Bone marrow (tissue), 2 donors: ENCODE data around the gene ADK.
A peak's percentile ranks its signal among the peaks of the same experiment; 100 is the strongest.

Experiments
- DNase-seq, 2 donors: peaks; one replicate each; lab custom pipeline; 2025; lab: John Stamatoyannopoulos, UW

The ADK gene

DNA sequence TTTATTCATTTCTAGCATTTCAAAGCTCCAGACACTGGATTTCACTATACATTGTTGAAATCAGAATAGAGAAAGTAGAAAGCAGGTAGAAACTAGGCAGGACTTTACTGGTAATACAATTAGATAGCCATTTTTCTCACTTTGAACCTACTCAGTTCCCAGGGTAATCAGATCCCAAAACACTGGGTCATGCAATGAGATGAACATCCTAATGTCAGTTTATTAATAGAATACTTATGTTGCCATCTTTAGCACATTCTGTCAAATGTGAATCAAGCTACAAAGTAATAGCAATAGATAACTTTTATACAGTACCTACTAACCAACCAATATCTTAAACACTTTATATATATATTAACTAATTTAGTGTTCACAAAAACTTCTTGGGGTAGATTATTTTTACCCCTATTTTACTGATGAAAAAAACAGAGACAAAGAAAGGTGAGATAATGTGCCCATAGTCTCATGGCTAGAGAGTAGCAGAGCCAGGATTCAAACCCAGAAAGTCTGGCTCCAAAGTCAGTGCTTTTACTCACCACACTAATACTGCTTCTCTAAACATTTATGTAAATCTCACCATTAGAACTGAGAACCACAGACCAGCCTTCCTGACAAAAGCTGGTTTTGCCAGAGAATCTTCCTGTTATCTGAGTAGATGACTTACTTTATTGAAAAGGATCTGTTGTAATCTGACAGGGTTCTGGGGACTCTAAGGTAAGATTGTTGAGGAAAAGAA lies 521.6 kb downstream of the ADK start:
- DNase-seq = no peak

DNA sequence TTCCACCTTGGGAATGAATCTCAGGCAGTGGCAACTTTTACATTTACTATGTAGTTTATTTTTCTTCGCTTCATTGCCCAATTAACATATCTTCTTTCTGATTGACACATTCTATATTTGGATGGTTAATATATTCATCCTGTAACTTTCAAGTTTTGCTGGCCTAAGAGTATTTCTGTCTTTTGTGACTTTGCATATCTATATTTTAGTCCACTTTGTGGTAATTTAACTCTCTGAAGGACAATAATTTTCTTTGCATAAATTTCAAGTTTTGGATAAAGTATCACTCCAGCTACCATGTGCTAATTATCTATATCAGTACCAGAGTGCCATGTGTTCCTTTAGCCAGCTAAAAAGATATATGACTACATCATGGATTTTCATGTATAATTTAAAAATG lies 523.9 kb downstream of the ADK start:
- no peak for DNase-seq

DNA sequence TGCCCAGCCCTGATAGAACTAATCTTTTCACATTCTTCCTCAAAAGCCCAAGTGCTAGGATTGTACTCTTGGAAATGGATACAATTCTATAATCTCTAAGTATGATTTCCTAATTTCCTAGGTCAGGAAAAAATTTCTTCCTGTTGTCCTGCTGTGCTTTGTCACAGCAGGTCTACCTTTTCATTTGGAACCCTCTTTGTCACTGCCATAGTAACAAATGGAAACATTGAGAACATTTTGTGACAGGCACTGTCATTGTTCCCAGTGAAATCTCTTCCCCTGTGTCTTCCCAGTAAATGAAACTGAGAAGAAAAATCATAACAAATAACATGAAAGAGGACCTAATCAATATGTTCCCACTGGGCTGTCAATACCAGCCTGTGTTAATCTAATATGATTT lies 524.5 kb downstream of the ADK start:
- DNase-seq = no peak

DNA sequence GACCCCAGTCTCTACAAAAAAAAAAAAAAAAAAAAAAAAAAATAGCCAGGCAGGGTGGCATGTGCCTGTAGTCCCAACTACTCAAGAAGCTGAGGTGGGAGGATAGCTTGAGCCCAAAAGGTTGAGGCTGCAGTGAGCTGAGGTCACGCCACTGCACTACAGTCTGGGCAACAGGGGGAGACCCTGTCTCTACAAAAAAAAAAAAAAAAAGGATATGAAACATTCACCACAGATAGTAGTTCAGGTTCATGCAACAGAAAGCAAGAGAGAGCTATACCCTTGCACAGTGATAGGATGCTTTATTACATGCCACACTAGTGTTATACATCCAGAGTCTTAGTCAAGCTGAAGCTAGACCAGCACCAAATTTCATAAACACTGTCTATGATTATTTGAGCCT lies 526.9 kb downstream of the ADK start:
- DNase-seq = no peak

DNA sequence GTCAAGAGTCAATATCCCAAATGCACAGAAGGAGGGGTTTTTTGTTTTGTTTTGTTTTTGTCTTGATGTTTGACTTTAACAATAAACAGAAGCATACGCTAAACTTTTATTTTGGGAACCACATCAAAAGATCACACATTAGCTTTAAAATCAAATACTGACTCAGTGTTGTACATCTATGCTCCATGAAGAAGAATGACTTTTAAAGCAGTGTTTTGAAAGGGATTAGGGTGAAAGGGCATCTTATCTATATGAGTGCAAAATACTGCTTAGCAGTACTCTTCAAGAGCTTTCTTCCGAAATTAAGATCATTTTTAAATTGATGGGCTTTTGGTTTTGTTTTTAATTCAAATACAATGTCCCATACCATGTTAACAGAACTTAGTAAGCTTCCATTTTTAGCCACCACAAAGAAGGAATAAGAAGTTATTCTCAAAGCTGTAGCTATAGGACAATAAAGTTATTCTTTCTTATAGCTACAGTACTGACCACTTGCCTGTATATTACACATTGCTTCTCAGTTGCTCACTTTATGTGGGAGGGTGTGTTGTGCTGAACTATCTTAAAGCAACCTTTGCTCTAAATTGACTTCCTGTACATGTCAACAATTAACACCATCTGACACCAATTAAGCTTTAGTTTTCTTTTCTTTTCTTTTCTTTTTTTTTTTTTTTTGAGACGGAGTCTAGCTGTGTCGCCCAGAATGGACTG lies 531.1 kb downstream of the ADK start:
- no peak for DNase-seq

DNA sequence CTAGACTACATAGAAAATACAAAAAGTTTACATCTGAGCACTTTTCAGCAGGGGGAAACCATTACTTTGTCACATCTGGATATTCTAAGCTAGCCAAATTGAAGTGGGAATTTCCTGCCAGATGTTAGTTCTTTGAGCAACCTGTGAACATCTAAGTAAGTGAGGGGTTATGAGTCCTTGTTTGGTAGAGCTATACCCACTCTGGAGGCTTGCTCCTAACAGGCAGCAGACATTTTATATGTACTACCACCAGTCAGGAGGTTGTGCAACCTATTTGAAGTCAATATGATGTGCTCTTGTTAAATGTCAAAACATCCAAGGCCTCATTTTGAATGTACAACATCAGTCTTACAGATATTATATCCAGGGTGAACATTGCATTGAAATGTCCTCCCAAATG lies 532.0 kb downstream of the ADK start:
- DNase-seq = no peak

DNA sequence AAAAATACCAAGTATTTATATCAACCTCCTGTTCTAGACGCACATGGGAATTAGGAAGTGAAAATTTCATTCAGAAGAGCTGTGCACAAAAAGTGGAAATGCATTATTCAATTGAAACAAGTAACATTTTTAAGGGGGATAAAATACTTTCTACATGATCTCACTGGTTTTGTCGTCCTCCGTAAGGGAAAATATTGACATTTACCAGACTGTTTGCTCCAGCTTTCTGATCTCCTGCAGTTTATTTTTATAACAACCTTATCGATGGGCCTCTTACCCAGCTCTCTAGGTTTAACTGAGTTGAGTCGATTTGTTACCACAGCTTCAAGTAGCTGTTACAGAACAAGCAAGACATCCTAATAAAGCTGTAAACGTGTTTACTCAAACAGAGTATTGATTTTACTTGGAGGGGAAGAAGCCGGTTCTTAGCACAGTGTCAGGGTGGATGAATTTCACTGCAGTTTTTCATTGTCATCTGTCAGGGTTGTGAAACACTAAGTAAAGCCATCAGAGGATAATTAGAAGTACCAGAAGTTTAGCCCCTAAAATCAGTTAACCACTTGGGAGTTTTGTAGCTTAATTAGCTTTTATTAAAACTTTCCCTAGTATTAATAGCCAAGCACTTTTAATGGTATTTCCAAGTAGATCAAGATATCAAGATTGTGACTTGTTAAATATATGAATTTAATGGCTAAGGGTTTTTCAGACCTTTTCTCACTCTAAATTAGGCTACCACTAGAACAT lies 532.8 kb downstream of the ADK start:
- DNase-seq = no peak

DNA sequence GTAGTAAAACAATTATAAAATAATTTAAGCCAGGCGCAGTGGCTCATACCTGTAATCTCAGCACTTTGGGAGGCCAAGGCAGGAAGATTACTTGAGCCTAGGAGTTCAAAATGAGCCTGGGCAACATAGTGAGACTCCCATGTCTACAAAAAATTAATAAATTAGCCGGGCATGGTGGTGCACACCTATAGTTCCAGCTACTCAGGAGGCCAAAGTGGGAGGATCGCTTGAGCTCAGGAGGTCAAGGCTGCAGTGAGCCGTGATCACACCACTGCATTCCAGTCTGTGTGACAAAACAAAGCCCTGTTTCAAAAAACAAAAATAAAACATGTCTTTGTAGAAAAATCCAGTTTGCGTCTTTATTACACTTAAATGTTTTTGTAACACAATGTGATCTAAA lies 533.4 kb downstream of the ADK start:
- no peak for DNase-seq

DNA sequence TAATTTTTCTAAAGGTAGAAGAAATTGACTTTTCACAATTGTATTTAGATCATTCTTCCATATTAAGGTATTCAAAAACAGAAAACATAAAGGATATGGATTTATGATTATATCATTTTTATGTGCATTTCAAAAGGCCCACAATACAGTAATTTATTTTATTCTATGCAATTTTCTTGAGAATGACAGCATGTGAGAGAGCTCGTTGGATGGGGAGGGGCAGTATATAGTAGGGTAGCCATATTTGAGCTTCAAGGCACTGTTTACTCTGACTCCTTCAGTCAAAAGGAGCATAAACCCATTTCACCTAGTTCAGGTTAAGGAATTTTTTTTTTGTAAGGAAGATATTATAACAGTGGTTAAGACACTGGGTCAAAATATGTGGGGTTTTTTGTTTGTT lies 534.5 kb downstream of the ADK start:
- no peak for DNase-seq

DNA sequence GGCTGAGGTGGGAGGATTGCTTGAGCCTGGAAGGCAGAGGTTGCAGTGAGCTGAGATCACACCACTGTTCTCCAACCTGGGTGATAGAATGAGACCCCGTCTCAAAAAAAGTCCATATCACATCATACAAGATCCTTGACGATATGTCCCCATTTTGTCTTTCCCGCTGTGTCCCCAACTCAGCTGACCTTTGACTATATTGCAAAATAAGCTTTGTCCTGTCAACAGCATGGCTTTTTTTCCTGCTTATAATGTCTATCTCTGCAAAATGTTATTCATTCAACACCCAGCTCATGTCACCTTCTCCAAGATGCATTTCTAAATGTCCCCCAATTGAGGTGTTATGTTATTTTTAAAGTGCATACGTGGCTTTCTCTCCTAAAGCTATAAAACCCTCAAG lies 539.4 kb downstream of the ADK start:
- no peak for DNase-seq

DNA sequence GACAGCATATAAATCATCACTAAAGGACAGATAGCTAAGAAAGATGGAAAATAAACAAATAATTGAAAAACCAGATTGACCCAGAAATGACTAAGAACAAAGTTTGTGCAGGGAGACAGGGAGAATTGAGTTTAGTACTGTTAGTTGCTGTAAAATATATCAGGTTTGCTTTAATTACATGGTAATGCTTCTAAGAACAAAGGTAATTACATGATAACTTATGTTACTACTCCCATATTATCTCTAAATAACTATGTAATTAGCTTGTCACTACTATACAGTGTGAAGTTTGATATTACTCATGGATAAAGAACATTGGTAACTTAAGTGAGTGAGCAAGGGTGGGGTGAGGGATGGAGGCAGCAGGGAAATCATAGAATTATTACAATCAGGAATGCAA lies 540.1 kb downstream of the ADK start:
- no peak for DNase-seq

DNA sequence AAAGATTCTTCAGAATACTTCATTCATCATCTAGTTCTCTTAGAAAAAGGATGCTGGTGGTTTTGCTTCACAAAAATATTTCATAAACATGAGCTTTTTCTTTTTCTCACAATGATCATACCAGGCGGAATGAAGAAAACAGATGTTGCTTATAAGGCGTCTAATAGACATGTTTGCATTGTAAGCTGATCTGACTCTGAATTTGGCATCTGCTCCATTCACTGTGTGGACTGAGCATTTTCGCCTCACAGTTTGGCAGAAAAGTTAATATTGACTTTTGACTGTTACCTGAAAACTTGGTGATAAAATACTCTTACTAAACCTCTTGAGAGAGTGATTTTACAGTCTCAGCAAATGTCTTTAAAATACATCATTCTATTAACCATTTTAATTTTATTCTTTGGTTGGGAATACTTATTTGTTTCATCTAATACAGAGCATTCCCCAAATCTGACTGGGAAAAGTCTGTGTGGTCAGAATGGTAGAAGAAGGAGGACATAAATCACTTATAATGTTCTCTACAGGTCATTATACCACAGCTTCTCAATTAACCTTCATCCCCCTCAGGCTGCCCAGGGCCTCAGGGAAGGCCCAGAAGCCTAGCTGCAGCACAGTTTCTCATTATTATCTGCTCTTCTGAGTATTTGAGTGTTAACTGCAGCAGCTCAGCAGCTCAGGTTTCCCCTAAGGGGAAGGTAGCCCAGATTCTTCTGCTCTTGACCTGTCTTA lies 553.8 kb downstream of the ADK start:
- DNase-seq = no peak

DNA sequence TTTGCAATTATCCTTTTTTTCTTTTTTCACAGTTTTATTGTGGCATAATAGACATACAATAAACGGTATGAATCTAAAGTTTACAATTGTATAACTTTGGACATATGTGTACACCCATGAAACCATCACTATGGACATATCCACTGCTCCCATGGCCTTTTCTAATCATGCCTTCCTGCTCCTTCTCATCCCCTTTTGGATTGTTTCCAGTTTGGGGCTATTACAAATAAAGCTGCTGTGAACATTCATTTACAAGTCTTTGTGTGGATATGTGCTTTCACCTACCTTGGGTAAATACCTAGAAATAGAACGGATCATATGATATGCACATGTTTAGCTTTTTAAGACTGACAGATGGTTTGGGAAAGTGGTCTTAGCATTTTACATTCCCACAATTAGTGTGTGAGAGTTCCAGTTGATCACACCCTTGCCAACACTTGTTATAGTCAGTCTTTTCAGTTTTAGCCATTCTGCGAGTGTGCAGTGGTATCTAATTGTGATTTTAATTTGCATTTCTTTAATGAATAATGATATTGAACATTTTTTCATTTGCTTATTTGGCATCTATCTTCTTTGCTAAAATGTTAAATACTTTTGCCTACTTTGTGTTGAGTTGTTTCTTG lies 554.4 kb downstream of the ADK start:
- no peak for DNase-seq

DNA sequence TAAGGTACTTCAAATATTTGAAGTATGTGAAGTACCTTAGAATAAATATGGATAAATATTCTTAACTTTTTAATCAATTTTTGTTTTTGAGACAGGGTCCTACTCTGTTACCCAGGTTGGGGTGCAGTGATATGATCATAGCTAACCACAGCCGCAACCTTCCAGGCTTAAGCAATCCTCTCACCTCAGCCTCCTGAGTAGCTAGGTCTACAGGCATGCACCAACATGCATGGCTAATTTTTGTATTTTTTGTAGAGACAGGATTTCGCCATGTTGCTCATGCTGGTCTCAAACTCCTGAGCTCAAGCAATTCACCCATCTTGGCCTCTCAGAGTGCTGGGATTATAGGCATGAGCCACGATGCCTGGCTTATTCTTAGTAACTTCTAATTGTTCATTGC lies 555.9 kb downstream of the ADK start:
- DNase-seq = no peak

DNA sequence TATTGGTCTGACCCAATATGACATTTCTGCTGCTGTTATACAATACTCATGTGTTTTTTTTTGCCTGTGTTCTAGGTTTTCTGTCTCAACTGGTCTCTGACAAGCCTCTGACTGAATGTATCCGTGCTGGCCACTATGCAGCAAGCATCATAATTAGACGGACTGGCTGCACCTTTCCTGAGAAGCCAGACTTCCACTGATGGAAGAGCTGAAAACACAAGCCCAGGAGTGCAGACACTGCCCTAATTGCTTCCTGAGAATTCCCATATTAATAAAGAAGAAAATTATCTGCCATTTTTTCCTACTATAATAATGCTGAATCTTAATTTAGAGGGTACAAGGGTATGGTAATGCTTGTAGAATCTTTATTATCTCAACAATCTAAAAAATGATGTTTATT lies 557.2 kb downstream of the ADK start:
- DNase-seq = no peak

DNA sequence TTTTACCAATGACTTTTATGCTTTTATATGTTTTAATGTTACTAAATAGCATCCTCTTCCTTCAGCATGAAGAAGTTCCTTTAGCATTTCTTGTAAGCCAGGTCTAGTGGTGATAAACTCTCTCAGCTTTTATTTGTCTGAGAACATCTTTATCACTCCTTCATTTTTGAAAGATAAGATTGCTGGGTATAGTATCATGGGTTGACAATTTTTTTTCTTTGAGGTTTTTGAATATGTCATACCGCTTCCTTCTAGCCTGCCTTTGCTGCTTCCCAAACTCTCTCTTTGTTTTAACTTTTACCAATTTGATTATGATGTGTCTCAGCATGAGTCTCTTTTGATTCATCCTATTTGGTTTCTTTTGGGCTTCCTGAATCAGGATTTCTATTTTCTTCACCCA lies 567.2 kb downstream of the ADK start:
- no peak for DNase-seq

DNA sequence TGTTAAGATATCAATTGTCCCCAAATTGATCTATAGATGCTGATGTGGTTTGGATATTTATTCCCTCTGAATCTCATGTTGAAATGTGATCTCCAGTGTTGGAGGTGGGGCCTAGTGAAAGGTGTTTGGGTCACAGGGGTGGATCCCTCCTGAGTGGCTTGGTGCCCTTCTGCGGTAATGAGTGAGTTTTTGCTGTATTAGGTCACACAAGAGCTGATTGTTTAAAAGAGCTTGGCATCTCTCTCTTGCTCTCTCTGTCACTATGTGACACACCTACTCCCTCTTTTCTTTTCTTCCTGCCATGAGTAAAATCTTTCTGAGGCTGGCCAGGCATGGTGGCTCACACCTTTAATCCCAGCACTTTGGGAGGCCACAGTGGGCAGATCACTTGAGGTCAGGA lies 577.2 kb downstream of the ADK start:
- no peak for DNase-seq

DNA sequence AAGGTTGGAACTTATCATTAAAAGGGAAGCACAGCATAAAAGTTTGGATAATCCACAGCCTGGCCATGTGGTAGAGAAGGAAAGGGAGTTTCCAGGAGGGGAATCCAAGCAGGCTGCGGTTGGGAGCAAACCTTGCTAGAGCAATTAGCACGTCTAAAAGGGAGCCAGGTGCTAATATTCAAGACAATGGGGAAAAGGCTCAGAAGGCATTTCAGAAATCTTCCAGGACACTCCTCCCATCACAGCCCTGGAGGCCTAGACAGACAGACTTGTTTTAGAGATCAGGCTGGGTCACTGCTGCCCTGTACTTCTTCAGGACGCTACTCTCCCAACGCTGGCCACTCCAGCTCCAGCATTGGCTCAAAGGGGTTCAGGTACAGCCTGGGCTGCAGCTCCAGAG lies 579.2 kb downstream of the ADK start:
- no peak for DNase-seq

DNA sequence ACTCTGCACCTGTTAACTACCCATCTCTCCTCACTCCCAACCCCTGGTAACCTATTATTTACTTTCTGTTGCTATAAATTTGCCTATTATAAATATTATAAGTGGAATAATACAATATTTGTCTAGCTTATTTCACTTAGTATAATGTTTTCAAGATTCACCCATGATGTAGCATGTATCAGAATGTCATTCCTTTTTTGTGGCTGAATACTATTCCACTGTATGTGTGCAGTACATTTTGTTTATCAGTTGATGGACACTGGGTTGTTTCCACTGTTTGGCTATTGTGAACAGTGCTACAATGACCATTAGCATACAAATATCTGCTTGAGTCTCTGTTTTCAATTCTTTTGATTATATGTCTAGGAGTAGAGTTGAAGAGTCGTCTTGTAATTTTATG lies 582.6 kb downstream of the ADK start:
- DNase-seq = no peak

DNA sequence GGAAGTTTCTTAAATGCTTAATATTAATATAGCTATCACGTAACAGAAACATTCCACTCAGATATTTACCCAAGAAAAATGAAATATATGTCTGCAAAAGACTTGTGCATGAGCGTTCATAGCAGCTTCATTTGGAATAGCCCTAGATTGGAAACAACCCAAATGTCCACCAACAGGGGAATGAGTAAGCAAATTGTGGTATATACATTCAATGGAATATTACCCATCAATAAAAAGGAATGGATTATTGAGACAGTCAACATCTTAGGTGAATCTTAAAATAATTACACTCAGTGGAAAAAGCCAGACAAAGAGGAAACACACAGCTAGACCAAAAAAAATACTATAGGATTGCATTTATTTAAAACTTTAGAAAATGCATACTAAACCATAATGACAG lies 585.0 kb downstream of the ADK start:
- no peak for DNase-seq

DNA sequence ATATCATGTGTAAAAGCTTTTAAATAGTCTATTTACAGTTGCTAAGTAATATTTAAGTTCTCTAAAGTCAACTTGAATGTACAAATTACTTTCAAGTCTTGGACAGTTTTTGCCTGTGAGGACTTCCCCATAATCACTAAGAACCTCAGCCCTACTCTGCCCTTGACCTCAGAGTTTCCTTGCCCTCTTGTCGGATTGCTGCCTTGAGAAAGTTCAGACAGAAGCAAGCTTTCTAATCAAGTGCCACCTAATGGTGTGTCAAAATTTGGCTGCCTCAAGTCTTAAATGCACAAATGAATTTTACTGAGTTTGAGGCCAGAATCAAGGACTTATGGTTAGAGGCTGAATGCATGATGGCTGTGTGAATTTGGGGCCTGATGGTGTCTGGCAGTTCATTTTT lies 587.0 kb downstream of the ADK start:
- peak in 1 of 2 donors; percentile 41 for DNase-seq

DNA sequence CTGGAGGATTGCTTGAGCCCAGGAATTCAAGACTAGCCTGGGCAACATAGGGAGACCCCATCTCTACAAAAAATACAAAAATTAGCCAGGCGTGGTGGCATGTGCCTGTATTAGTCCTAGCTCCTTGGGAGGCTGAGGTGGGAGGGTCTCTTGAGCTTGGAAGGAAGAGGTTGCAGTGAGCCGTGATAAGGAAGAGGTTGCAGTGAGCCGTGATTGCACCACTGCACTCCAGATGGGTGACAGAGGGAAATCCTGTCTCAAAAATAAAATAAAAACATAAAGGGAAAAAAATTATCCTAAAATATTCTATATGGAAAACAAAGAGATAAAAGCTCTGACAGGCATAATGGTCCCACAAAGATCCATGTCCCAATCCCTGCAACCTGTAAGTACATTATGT lies 587.5 kb downstream of the ADK start:
- no peak for DNase-seq
